Fibroblast of skin of left biceps (primary cell): Measurements from ENCODE around the gene SSPN.
A peak's percentile ranks its signal among the peaks of the same experiment; 100 is the strongest.

Experiments used
- DNase-seq, 2 experiments: peaks; one replicate each; pipeline ENCODE4 v3.0.0-alpha.2; 2013; ENCODE audit warnings: low read depth in 2 of 2

The SSPN gene

GRCh38 chr12:26283617-26284016 lies 88.2 kb downstream of the SSPN start:
- DNase-seq: no peak

GRCh38 chr12:26285401-26285800 lies 90.0 kb downstream of the SSPN start:
- DNase-seq: no peak

GRCh38 chr12:26286186-26286585 lies 90.8 kb downstream of the SSPN start:
- DNase-seq: no peak

GRCh38 chr12:26287671-26288381 lies 92.5 kb downstream of the SSPN start:
- no peak for DNase-seq

- no peak for DNase-seq
These were observed 95.2 kb downstream of the SSPN start for GRCh38 chr12:26290565-26290964.

GRCh38 chr12:26292596-26292995 lies 97.2 kb downstream of the SSPN start:
- DNase-seq: no peak

- DNase-seq: no peak
These were observed 98.2 kb downstream of the SSPN start for GRCh38 chr12:26293612-26294011.

GRCh38 chr12:26295001-26295400 lies 99.6 kb downstream of the SSPN start:
- no peak for DNase-seq

- no peak for DNase-seq
These were observed 102.2 kb downstream of the SSPN start for GRCh38 chr12:26297396-26298070.

- peak; percentile 42 to 54 for DNase-seq
These were observed 103.6 kb downstream of the SSPN start for GRCh38 chr12:26298785-26299621.

GRCh38 chr12:26299751-26300150 lies 104.4 kb downstream of the SSPN start:
- no peak for DNase-seq
